KMS-11 (cell line): ENCODE measurements around the gene CDH13.

ENCODE experiments used
- H2AFZ ChIP-seq: fragments of 200-600 bp; sonication (generic); 2 replicates; pipeline ENCODE4 v1.6.1; 2016; ENCODE audit warnings: antibody characterized with exemption, mixed run types, low read depth
- H3K27ac ChIP-seq: fragments of 200-600 bp; sonication (generic); 2 replicates; pipeline ENCODE4 v1.6.1; 2016; ENCODE audit warnings: mild to moderate bottlenecking, mixed run types
- H3K27me3 ChIP-seq: fragments of 200-600 bp; sonication (generic); 2 replicates; pipeline ENCODE4 v1.6.1; 2017; ENCODE audit warnings: mild to moderate bottlenecking, low read depth, mixed run types, moderate library complexity; ENCODE audit not compliant: insufficient read depth
- H3K36me3 ChIP-seq: fragments of 200-600 bp; sonication (generic); 2 replicates; pipeline ENCODE4 v1.6.1; 2017; ENCODE audit warnings: mild to moderate bottlenecking, mixed run types; ENCODE audit not compliant: insufficient read depth
- H3K4me1 ChIP-seq: fragments of 200-600 bp; sonication (generic); 2 replicates; pipeline ENCODE4 v1.6.1; 2016; ENCODE audit warnings: mild to moderate bottlenecking, low read depth, mixed run types; ENCODE audit not compliant: poor library complexity, severe bottlenecking
- H3K4me2 ChIP-seq: fragments of 200-600 bp; sonication (generic); 2 replicates; pipeline ENCODE4 v1.7.0; 2016; ENCODE audit warnings: mild to moderate bottlenecking, mixed run types
- H3K4me3 ChIP-seq: fragments of 200-600 bp; sonication (generic); IDR thresholded peaks from 2 replicates; pipeline ENCODE4 v1.6.1; 2017; ENCODE audit warnings: low read depth, low read length, mixed read lengths; ENCODE audit not compliant: insufficient read depth
- H3K79me2 ChIP-seq: fragments of 200-600 bp; sonication (generic); 2 replicates; pipeline ENCODE4 v1.6.1; 2016; ENCODE audit warnings: low read depth, mixed run types; ENCODE audit not compliant: insufficient read depth
- H3K9ac ChIP-seq: fragments of 200-600 bp; sonication (generic); 2 replicates; pipeline ENCODE4 v1.6.1; 2016; ENCODE audit warnings: mild to moderate bottlenecking, mixed run types
- H4K20me1 ChIP-seq: fragments of 200-600 bp; sonication (generic); 2 replicates; pipeline ENCODE4 v1.6.1; 2016; ENCODE audit warnings: mild to moderate bottlenecking, mixed run types; ENCODE audit not compliant: insufficient read depth
- TF ChIP-seq, protein P1 (sequence below): fragments of 200-600 bp; sonication (generic); conservative IDR thresholded peaks from 2 replicates; pipeline ENCODE4 v1.6.1; 2017; ENCODE audit warnings: low read depth, mild to moderate bottlenecking, antibody characterized with exemption, low read length, moderate library complexity, mixed read lengths

Gene CDH13

DNA sequence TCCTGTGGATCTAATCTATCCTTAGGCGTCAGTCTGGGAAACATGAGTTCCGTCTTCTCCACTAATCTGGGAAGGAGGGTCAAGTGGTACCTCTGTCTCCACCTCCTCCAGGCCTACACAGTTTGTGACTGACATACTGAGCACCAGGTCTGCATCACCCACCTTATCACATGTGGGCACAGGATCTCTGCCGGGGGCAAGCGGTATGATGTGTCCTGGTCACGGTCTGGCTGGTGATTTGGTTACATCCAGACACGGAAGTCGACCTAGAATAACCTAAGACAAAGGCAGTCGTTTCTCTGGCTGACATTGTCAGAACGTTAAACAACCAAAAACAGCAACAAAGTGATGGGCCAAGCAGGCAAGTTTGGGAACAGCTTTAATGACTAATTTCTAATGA, 1098.5 kb downstream of the CDH13 start:
- Histone ChIP-seq H3K4me3 (no peak overlapping the region), H3K4me2 (no peak overlapping the region), H2AFZ (no peak overlapping the region), H3K9ac (no peak overlapping the region), H3K36me3 (no peaks in the 10 kb centered on the region), H3K27ac (no peak overlapping the region), H3K4me1 (no peaks in the 10 kb centered on the region), H3K79me2 (no peaks in the 10 kb centered on the region), H4K20me1 (no peaks in the 10 kb centered on the region), H3K27me3 (no peaks in the 10 kb centered on the region)
- TF ChIP-seq, protein P1, sequence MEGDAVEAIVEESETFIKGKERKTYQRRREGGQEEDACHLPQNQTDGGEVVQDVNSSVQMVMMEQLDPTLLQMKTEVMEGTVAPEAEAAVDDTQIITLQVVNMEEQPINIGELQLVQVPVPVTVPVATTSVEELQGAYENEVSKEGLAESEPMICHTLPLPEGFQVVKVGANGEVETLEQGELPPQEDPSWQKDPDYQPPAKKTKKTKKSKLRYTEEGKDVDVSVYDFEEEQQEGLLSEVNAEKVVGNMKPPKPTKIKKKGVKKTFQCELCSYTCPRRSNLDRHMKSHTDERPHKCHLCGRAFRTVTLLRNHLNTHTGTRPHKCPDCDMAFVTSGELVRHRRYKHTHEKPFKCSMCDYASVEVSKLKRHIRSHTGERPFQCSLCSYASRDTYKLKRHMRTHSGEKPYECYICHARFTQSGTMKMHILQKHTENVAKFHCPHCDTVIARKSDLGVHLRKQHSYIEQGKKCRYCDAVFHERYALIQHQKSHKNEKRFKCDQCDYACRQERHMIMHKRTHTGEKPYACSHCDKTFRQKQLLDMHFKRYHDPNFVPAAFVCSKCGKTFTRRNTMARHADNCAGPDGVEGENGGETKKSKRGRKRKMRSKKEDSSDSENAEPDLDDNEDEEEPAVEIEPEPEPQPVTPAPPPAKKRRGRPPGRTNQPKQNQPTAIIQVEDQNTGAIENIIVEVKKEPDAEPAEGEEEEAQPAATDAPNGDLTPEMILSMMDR: no peak

DNA sequence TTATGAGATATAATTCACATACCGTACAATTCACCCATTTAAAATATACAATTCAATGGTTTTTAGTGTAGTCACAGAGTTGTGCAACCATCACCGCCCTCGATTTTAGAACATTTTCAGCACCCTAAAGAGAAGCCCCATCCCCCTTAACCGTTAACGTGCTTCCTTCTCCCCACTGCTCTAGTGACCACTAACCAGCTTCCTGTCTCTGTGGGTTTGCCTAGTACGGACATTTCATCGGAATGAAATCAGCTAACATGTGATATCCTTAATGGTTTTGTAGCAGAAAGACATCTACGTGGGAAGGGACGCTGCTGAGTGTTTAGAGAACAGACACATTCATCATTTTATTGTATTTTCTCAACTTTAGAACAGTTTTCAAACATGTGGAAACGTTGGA, 1100.2 kb downstream of the CDH13 start:
- Histone ChIP-seq H3K27me3 (no peaks in the 10 kb centered on the region), H3K4me2 (no peak overlapping the region), H3K79me2 (no peaks in the 10 kb centered on the region), H3K4me1 (no peaks in the 10 kb centered on the region), H3K27ac (no peak overlapping the region), H3K9ac (no peak overlapping the region), H4K20me1 (no peaks in the 10 kb centered on the region), H3K36me3 (no peaks in the 10 kb centered on the region; the same call in 1 of the 2 replicates), H3K4me3 (no peak overlapping the region), H2AFZ (no peak overlapping the region)
- TF ChIP-seq, protein P1: no peak

DNA sequence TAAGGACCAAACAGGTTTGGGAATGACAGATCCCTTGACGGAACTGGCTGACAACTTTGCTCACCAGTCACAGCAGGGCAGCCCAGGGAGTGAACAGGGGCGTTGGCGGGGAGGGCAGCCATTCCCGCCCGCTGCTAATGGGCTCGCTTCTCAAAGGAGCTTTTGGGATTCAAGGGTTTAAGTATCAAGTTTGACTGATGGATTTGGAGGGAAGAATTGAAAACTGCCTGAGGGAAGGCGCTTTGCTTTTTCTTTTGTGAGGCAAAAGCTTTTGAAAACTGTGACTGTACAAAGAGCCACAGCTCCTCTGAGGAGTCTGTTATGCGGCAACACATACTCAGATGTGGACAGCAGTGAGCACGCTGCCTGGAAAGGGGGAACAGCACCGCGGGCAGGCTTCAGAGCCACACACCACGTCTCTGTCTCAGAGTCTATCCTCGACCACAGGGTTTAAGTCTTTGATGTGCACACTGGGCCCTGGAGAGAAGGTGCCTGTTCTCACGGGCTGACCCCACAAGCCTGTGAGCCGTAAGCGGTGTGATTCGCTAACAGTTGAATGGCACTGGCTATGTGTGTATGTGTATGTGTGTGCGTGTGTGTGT, 1101.1 kb downstream of the CDH13 start:
- Histone ChIP-seq H3K9ac (no peak overlapping the region), H4K20me1 (no peaks in the 10 kb centered on the region), H3K79me2 (no peaks in the 10 kb centered on the region), H3K27me3 (no peaks in the 10 kb centered on the region), H2AFZ (no peak overlapping the region), H3K36me3 (no peaks in the 10 kb centered on the region; the same call in 1 of the 2 replicates), H3K27ac (no peak overlapping the region), H3K4me2 (no peak overlapping the region), H3K4me3 (no peak overlapping the region), H3K4me1 (no peaks in the 10 kb centered on the region)
- TF ChIP-seq, protein P1: no peak

DNA sequence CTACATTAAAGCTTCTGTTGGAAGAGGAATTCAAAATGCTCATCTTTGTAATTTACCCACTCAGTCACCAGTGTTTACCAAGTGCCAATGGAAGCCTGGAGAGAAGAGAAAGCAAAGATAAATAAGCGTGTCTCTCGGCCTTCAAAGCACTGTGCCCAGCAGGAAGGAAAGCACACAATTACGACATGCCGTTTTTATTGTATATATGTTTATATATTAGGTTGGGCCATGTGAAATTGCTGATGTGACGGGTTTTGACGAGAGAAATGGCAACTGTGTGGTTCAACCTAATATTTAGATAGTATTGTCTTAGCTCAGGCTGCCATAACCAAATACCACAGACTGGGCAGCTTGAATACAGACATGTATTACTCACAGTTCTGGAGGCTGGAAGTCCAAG, 1101.7 kb downstream of the CDH13 start:
- Histone ChIP-seq H3K27me3 (no peaks in the 10 kb centered on the region), H3K4me3 (no peak overlapping the region), H3K36me3 (no peaks in the 10 kb centered on the region; the same call in 1 of the 2 replicates), H3K79me2 (no peaks in the 10 kb centered on the region), H2AFZ (no peak overlapping the region), H3K4me1 (no peaks in the 10 kb centered on the region), H3K9ac (no peak overlapping the region), H3K27ac (no peak overlapping the region), H4K20me1 (no peaks in the 10 kb centered on the region), H3K4me2 (no peak overlapping the region)
- TF ChIP-seq, protein P1: no peak
